Lower leg skin (tissue), 3 donors: Measurements from ENCODE around the gene PNLIPRP2.

Experiments used
- POLR2A ChIP-seq, 2 donors: fragments of 450-650 bp; IDR thresholded peaks; one replicate each; pipeline ENCODE4 v1.6.1; 2016 to 2017; ENCODE audit warnings: antibody characterized with exemption in 2 of 2, mild to moderate bottlenecking in 1 of 2, moderate library complexity in 1 of 2
- TF ChIP-seq, protein P1 (sequence below), 3 donors: fragments of 450-650 bp; IDR thresholded peaks; one replicate each; pipeline ENCODE4 v1.5.1; 2016; ENCODE audit warnings: antibody characterized with exemption in 3 of 3, mild to moderate bottlenecking in 3 of 3, moderate library complexity in 2 of 3

DNA sequence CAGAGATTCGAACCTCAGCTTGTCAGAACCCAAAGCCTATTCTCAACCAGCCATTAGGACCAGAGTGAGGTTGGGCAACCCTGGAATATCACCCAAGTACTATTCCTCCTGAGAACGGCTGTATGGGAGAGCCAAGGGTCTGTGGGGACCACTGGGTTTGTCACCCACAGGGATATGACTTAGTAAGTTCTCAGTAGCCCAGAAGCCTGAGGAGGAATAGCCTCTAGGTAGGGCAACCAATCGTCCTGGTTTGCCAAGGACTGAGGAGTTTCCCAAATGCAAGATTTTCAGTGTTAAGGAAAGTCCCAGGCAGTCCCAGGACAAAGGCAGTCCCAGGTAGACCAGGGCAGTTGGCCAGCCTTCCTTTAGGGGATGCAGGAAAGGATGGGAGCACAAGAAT lies 46.7 kb downstream of the PNLIPRP2 start:
- no peak for TF ChIP-seq POLR2A (IDR thresholded peaks at IDR 0.05)
- TF ChIP-seq, protein P1, sequence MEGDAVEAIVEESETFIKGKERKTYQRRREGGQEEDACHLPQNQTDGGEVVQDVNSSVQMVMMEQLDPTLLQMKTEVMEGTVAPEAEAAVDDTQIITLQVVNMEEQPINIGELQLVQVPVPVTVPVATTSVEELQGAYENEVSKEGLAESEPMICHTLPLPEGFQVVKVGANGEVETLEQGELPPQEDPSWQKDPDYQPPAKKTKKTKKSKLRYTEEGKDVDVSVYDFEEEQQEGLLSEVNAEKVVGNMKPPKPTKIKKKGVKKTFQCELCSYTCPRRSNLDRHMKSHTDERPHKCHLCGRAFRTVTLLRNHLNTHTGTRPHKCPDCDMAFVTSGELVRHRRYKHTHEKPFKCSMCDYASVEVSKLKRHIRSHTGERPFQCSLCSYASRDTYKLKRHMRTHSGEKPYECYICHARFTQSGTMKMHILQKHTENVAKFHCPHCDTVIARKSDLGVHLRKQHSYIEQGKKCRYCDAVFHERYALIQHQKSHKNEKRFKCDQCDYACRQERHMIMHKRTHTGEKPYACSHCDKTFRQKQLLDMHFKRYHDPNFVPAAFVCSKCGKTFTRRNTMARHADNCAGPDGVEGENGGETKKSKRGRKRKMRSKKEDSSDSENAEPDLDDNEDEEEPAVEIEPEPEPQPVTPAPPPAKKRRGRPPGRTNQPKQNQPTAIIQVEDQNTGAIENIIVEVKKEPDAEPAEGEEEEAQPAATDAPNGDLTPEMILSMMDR (IDR thresholded peaks at IDR 0.05) = no peak
